HL-60/S4 treated with retinoic acid at 250 ng/mL for 4 days and 3 days (cell line): ENCODE data around the gene MPND.

Experiments
- in situ Hi-C: fragments of 300-500 bp; cut with MboI; formaldehyde crosslinking; loops from 2 replicates; pipeline ENCODE4 v1.7.0; 2022; ENCODE audit warnings: low sequenced_read_pairs

The MPND gene

GRCh38 chr19:4343370-4344307, at the start of gene MPND:
MPND (plus strand) TSS chr19:4343562; CDS start chr19:4343594, 32 bp downstream.
- in situ Hi-C loops: no loop called here

- in situ Hi-C loops: no loop called here
These were observed 49.0 kb upstream of the MPND start for GRCh38 chr19:4294389-4294788.

- in situ Hi-C loops: no loop called here
These were observed 47.2 kb upstream of the MPND start for GRCh38 chr19:4295972-4296771.

DNA sequence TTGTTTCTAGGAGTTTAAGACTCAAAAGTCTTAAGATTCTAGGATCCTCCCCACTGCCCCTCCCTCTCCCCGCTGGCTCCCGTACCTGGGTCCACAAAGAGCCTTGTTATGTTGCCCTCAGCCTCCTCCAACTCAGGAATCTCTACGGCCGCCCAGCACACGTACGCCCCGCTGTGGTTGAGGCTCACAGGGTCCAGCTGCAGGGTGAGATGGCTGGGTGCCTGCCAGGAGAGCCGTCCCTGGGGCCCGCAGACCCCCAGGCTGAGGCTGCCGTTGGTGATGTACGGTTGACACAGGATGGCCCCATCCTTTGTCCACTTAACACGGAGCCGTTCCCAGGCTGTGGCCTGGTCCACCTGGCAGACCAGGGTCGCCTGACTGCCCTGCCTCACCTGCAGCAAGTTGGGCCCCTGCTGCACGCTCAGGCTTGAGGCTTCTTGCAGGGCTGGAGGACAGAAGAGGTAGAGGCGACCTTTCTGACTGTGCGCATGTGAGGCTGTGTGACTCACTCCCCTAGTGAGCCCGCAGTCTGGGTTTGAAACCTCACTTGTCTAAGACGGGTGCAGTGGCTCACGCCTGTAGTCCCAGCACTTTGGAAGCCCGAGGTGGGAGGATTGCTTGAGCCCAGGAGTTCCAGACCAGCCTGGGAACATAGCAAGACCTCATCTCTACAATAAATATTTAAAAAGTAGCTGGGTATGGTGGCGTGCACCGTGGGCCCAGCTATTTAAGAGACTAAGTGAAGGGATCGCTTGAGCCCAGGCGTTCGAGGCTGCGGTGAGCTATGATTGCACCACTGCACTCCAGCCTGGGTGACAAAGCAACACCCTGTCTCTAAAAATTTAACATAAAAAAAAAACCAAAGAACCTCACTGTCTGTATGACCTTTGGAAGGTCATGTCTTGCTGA, 45.2 kb upstream of the MPND start:
- in situ Hi-C loops: no loop called here

DNA sequence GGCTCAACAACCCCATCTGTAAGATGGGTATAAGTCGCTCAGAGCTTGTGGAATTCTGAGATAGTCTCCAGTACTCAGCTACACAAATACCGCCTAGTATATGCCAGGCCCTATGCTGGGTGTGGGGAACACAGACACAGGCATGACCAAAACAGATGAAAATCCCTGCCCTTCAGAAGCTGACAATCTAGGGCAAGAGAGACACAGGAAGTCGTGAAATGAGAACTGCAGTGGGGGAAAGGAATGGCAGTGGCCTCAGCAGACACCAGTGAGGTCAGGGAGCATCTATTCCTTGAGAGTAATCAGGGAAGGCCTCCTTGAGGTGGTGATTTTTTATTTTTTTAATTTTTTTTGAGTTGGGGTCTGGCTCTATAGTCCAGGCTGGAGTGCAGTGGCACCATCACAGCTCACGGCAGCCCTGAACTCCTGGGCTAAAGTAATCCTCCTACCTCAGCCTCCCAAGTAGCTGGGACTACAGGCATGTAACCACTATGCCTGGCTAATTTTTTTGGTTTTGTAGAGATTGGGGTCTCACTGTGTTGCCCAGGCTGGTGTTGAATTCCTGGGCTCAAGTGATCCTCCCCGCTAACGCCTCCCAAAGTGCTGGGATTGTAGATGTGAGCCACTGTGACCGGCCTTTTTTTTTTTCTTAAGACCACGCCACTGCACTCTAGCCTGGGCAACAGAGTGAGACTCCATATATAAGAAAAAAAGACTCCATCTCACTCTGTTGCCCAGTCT, 44.4 kb upstream of the MPND start:
- in situ Hi-C loops: no loop called here

DNA sequence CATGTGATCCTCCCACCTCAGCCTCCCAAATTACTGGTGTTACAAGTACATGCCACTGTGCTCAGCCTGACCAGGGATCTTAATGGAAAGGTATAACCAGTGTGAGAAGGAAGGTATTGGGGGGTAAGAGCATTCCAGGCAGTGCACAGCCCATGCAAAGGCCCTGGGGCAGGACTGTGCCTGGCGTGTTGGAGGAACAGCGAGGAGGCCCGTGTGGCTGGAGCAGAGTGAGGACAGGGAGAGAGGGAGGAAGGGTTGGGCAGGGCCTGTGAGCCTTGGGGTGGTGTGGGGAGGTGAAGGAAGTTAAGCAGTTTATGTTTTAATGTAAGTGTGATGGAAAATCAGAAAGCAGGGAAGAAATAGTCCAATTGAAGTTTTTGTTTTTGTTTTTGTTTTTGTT, 42.8 kb upstream of the MPND start:
- in situ Hi-C loops: no loop called here

DNA sequence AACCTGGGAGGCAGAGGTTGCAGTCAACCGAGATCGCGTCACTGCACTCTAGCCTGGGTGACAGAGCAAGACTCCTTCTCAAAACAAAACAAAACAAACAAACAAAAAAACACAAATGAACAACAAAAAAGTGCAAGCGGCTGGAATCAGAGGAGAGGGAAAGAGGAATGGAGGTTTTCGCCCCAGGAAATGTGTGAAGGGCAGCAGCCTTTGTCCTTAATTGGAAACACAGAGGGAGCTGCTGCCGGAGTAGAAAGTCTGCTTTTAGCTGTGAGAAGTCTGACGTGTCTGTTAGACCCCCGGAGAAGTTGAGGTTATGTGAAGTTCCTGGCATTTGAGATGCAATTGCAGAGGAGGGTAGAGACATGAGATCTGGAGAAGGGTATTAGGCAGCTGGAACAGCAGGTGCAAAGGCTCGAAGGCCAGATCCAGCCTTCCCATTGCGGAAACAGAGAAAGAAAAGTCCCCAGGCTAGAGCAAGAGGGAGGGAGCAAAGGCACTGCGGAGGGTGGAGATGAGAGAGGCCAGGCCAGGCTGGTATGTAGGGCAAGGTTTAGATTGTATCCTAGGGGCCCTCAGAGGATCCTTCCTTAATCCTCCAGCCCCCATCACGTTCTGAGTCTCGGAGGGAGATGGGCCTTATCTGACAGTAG, 41.6 kb upstream of the MPND start:
- in situ Hi-C loops: no loop called here

DNA sequence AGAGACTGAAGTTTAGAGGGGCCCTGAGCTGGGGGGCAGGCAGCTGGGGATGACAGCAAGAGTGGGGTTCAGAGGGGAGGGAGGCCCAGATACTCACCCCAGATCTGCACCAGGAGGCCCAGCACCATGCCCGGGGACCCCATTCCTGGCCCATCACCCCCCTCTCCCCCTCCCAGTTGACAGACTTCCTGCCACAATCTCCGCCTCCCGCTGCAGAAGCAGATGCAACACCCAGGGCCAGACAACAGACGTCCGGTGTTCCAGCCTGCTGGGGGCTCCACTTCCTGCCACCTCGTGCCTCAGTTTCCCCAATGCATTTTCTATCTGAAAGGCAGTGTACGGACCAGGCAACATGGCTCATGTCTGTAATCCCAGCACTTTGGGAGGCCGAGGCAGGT, 41.1 kb upstream of the MPND start, which contains the start of gene TMIGD2:
Gene TMIGD2 (minus strand): TSS at position 147 of the 398 bp plus-strand sequence. CDS start 4 bp downstream, at position 143.
- in situ Hi-C loops: no loop called here

GRCh38 chr19:4303819-4304537, 39.4 kb upstream of the MPND start:
- in situ Hi-C loops: no loop called here

DNA sequence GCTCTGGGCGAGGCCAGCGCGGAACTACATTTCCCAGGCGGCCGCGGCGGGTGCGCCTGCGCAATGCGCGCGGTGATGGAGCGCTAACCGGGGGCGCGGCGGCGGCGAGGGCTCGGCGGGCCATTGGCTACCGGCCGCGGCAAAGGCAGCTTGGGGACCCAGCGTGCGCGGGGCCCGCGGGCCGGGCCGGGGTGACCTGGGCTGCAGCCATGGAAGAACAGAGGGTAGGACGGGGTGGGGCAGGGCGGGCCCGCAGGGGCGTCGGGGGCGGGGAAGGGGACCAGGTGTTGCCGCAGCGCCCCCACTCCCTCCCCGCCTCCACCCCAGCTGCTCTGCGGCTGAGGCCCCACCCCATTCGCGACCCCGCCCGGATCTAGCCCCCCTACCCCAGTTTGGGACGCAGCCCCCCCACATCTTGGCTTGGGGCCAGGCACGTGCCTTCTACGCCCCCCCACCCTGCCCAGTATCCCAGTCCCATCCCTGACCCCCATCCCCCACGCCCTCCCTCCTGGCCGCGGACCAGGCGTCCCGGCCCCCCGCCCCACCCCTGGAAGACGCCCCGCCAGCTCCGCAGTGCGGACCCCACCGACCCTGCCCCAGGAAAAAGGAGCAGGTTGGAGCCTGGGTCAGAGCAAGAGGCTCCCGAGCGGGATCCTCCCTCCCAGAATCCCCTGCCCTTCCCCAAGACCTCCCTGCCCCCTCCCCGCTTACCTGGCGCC, 38.7 kb upstream of the MPND start, which contains the start of gene FSD1:
Gene FSD1 (plus strand): TSS at position 61 of the 719 bp plus-strand sequence. CDS start 149 bp downstream, at position 210.
- in situ Hi-C loops: no loop called here

DNA sequence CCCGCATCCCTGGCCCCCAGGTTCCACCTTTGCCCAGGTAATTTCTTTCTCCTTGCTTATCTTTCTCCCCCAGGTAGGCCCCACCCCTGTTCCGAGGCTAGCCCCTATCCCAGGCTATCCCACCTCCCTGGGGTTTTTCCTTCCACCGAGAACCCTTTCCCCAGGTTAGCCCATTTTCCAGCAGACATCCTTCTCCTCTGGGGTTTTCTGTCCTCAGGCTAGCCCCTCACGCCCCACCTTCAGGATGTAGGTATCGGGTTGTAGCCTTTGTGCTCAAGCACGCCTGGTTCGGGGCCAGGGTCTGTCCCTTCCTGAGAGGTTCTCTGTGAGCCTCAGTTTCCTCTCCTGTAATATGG, 38.1 kb upstream of the MPND start:
- in situ Hi-C loops: no loop called here

DNA sequence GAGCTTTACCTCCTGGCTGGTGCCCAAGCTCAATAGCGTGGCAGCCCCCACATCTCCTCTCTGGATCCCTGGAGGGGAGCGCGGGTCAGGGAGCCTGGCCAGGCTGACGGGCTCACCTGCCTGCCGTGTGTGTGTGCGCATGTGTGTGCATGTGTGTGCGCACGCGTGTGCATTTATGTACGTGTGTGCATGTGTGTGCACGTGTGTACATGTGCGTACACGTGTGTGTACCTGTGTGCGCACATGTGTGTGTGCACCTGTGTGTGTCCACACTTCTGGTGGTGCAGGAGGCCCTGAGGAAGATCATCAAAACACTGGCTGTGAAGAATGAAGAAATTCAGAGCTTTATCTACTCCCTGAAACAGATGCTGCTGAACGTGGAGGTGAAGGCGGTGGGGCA, 37.7 kb upstream of the MPND start:
- in situ Hi-C loops: no loop called here

DNA sequence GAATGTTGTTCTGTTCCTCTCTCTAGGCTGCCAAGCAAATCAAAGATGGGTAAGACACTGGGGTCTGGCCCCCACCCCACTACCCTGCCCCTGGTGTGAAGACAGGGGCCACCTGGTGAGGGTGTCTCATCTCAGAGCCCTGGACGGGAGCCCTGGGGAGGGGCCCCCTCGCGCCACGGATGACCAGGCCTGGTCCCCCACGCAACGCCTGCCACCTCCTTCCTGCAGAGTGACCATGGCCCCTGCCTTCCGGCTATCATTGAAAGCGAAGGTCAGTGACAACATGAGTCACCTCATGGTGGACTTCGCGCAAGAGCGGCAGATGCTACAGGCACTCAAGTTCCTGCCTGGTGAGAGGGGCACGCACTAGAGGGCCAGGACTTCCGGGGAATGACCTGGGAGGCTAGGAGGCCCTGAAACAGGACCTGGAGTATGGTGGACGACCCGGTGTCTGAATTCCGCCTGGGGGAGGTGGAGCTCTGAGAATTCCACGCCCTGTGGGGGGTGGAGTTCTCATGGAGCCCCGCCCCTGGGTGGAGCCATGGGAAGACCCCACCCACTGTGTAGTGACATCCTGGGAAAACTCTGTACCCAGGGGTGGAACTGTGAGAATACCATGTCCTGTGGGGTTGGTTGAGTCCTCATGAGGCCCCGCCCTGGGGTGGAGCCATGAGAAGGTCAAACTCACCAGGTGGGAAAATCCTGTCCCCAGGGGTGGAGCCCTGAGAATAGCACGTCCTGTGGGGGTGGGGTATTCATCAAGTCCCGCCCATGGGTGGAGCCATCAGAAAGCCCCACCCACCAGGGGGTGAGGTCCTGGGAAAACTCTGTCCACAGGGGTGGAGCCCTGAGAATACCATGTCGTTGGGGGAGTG, 32.9 kb upstream of the MPND start:
- in situ Hi-C loops: no loop called here

DNA sequence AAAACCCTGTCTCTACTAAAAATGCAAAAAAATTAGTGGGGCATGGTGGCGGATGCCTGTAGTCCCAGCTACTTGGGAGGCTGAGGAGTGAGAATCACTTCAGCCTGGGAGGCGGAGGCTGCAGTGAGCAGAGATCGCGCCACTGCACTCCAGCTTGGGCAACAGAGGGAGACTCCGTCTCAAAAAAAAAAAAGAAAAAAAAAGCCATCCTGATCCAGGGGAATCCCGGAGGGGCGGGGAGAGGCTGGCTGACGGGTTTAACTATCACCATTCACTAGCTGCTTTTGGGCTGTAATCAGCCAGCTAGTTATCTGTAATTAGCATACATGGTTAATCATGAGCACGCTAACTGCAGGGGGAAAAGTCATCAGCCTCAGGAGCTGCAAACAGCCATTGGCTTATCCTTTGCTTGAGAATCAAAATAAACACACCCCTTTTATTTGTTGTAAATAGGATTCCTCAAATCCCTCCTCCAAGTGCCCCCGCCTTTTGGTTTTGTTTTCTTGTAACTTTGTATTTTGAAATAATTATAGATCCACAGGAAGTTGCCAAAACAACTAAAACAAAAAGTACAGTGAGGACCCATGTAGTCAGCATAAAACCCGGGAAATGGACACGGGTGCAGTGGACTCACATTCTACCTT, 29.4 kb upstream of the MPND start:
- in situ Hi-C loops: no loop called here

- in situ Hi-C loops: no loop called here
These were observed 26.4 kb upstream of the MPND start for GRCh38 chr19:4316956-4317355.

GRCh38 chr19:4318460-4318859, 24.9 kb upstream of the MPND start:
- in situ Hi-C loops: no loop called here
